Stimulated activated CD8-positive, alpha-beta memory T cell treated with anti-CD3 and anti-CD28 coated beads, Interleukin-4, amount 100 ng/mL, for 1 hour (primary cell): ENCODE data around the gene OGFR.
"Not testable (repeated sequence)": the region's sequence is repeated elsewhere in the genome, so short reads cannot be mapped to it uniquely, and the experiment has no call there.

Source experiments
- DNase-seq, 2 donors: peaks; one replicate each; pipeline ENCODE4 v3.0.0-alpha.2; 2020; ENCODE audit warnings: low read depth in 2 of 2, low spot score in 1 of 2

The OGFR gene

DNA sequence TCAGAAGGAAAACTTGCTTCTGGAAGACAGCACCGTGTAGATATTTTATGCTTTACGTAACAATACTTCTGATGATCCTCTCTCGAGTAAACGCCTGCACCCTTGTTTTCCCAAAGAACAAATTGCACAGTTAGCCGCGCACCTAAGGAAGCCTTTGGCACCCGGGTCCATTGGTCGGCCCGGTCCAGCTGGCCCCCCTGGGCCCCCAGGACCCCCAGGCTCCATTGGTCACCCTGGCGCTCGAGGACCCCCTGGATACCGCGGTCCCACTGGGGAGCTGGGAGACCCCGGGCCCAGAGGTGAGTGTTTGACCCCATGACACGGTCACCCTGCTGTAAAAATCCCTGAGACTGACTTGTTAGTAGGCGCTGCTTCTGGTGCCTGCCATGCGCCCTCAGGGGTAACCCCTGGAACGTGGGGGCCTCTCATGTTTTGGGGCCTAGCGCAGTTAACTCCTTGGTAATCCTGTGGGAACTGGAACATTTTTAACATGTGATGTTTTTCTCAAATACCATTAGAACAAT lies 32.4 kb downstream of the OGFR start:
- DNase-seq: no peak

DNA sequence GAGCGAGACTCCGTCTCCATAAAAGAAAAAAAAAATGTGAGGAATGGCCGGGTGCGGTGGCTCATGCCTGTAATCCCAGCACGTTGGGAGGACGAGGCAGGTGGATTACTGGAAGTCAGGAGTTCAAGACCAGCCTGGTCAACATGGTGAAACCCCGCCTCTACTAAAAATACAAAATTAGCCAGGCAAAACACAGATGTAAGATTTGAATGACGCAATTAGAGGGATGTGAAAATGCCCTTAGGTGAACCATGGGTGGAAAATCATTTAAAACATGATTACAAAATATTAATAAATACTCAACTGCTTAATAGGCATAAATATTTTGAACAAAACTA lies 33.1 kb downstream of the OGFR start:
- no peak for DNase-seq

DNA sequence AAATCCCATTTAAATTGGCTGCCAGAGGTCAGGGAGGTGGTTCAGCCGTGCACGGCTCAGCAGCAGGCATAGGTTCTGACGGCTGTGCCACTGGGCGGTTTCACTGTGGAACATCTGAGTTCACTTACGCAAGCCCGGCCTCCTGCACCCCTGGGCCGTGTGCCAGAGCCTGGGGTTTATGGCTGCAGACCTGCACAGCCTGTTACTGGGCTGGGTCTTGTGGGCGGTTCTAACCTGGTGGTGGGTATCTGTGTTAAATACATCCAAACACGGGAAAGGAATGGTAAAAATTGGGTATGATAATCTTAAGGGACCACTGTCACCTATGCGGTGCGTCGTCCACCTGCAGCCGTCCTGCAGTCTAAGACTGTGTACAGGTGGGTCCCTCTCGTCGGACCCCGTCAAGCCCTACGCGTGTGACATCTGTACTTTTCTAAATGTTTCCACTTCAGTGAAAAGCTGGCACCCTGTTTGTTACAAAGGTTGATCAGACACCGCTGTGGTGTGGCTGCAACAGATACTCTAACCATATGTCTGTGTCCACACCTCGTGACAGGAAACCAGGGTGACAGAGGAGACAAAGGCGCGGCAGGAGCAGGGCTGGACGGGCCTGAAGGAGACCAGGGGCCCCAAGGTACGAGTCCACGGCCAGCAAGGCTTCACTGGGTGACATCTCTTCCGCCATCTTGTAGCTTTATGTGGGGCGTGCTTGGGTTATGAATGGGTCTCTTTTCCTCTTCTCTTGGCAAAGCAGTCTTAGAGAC lies 33.7 kb downstream of the OGFR start:
- DNase-seq: no peak

DNA sequence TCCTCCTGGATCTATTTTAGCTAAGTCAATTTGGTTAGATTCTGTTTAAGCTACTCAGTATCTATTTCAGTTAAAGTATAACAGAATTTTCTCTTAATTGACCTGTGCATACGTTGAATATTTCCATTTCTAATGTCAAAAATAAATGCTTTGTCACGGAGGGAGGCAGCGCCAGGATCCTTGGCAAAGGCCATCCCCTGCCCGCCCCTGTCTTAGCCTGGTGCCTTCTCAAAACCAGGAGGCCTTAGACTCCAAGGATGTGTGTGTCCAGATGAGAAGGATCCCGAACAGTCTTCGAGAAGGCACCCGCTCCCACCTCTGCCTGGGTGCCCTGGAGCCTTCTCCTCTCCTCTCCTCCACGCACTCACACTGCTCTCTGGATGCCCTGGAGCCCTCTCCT lies 34.6 kb downstream of the OGFR start:
- no peak for DNase-seq

- DNase-seq: no peak
Measured at GRCh38 chr20:62839816-62840215, 35.2 kb downstream of the OGFR start.

DNA sequence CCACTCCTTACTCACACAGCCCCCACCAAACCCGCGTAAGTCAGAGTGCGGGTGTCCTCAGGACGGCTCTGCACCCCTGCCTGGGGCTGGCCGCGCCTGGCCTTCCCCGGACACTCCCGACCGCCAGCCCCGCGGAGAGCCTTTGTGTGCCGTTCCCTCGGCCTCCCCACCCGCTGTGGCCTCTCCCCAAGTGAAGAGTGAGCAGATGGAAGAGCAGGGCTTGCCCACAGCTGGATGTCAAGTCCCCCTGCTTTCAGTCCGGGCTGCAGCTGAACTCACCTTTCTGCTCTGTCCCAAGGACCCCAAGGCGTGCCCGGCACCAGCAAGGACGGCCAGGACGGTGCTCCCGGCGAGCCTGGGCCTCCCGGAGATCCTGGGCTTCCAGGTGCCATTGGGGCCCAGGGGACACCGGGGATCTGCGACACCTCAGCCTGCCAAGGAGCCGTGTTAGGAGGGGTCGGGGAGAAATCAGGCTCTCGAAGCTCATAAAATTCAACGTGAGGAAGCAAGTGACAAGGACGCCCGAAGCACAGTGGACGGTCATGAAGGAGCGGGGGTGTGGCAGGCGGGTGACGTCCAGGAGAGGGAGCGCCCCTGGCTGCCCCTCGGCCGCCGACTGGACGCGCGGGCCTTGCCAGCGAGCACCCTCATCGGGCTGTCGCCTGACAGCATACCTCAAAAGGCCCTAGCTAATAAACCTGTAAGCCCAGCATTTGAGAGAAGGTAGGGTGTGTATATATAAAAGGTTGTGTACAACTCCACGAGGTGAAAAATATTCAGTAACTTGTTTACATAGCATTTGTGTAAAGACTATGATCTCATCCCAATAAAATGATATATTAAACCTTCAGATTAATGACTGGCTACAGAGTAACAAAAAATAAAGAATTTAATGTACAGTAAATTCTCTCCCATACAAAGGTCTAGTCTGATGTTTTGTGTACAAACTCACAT lies 35.9 kb downstream of the OGFR start:
- DNase-seq: no peak

GRCh38 chr20:62841705-62842212 lies 37.1 kb downstream of the OGFR start:
- DNase-seq: no peak

DNA sequence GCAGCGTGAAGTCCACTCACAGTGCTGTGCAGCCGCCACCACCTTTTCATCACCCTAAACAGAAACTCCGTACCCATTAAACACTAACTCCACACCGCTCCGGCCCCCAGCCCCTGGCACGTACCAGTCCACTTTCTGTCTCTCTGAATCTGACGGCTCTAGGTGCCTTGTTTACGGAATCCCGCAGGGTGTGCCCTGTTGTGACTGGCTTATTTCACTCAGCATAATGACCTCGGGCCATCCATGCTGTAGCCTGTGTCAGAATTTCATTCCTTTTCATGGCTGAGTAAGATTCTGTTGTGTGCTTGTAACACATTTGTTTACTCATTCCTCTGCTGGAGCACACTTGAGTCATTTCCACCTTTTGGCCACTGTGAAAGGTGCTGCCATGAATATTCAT lies 39.0 kb downstream of the OGFR start:
- no peak for DNase-seq

GRCh38 chr20:62844182-62844581 lies 39.5 kb downstream of the OGFR start:
- no peak for DNase-seq

DNA sequence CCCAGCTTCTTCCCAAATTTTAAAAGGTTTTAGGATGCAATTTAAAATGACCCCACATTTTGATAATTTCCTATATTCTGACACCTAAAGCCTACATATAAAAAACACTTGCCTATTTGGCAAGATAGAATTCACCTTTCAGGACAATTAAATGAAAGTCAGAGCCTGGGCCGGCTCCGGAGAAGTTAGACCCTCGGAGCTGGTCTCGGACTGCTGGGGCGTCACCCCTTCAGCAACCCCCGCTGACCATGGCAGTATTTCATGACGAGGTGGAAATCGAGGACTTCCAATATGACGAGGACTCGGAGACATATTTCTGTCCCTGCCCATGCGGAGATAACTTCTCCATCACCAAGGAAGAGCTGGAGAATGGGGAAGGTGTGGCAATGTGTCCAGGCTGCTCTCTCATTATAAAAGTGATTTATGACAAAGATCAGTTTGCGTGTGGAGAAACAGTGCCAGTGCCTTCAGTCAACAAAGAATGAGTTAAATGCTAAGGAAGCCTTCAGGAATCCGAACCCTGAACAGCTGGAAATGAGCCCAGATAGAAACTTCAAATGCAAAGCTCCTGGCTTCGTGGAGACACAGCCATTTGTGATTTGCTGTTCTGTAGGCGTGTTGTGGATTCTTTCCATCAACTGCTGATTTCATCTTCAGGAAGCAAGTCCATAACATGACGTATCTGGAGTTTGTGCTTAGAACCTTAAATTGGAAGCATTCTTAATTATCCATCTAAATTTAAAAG lies 41.0 kb downstream of the OGFR start:
- no peak for DNase-seq

DNA sequence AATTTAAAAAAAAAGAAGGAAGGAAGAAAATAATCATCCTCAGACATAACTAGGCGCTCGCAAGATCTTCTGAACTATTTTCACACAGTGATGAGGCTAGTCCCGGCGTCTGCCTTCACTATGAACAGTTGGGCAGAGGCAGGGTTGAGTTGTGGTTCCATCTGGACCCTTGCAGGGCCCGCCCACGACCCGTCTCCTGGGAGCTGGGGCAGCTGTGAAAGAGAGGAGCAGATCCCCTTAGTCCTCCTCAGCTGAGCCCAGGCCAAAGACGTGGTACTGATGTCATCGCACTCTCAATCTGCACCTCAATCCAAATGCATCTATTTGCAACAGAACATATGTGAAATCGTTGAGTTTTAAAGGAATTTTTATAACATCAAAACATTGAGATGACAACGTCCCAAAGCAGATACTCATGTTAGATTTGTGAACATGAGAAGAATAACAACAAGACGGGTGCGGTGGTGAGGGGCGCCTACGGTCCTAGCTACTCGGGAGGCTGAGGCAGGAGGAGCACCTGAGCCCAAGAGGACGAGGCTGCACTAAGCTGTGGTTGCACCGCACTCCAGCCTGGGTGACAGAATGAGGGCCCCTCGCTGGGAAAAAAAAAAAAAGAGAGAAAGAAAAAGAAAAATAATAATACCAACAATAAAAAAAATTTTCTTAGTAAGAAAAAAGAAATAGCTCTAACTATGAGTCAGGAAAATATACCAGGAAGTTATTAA lies 41.7 kb downstream of the OGFR start:
- no peak for DNase-seq

- not testable (repeated sequence) for DNase-seq
Measured at GRCh38 chr20:62848917-62849316, 44.3 kb downstream of the OGFR start.

GRCh38 chr20:62849431-62849830 lies 44.8 kb downstream of the OGFR start:
- no peak for DNase-seq

DNA sequence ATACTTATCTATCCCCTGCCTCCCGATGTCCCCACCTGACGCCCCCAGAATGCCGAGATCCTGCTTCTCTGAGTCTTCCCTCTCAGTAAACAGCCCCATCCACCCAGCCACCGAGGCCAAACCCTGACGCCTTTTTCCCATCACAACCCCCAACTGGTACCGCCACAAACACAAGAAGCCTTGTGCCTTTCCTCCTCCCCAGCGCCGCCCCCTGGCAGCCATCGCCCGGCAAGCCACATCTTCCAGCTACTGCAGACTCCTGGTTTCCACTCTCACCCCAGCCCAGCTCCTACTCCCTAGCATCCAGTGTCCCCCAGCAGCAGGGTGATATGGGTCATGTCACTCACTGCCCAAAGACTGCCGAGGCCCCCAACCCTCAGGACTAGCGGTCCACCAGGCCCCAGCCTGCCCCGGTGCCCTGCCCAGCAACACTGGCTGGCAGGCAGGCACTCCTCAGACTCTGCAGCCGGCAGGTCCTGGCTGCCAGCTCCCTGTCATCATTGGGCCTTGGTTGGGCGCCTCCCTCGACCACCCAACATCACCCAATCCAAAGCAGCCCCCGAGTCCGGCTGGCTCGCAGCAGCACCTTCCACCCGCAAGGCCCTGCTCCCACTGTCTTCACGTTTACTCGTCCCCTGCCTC lies 45.8 kb downstream of the OGFR start:
- no peak for DNase-seq

- no peak for DNase-seq
Measured at GRCh38 chr20:62852196-62852595, 47.6 kb downstream of the OGFR start.

- DNase-seq: no peak
Measured at GRCh38 chr20:62852841-62853240, 48.2 kb downstream of the OGFR start.

- not testable (repeated sequence) for DNase-seq
Measured at GRCh38 chr20:62853304-62853703, 48.7 kb downstream of the OGFR start.

DNA sequence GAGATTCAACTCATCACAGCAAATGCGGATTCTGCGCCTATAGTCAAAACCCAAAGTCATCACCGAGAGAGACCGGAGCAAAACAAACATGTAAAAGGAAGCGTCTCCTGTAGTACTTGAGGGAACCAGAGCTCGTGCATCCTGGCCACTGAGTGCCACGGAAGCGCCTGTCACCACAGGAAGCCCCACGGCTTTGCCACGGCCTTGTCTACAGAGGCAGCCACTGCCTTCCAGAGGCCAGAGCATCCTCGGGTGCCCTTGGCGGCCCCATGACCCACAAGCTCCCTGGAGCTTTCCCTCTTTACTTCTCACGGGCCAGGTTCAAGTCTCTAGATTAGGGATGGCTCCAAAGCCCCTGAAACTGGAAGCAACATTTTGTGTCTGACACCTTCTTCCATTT lies 49.5 kb downstream of the OGFR start:
- no peak for DNase-seq

- DNase-seq: no peak
Measured at GRCh38 chr20:62855120-62855519, 50.5 kb downstream of the OGFR start.
